ENCODE results near the gene DAGLA. TPM values are rescaled to one million over a fixed set of nuclear protein-coding genes. Genes with fewer than 3 reads are reported as not detected.

DAGLA gene
- total and polyA plus RNA-seq, 2 of the 13 experiments (the other 11 are each of a cell fraction or from before 2014, with no cell fraction given) = 2.6 to 3.9 TPM

- ChIA-PET POLR2A (no interaction called here), CTCF (ENCODE audit: low intra/inter-chr PET ratio, low total read pairs) (no interaction called here)
- no peak for TF ChIP-seq TRAFD1 (CRISPR knock-in tag; IDR thresholded peaks at IDR 0.05; ENCODE audit: borderline replicate concordance)
- no peak for TF ChIP-seq ISL2 (CRISPR knock-in tag; IDR thresholded peaks at IDR 0.05)
- no peak for TF ChIP-seq KDM2A (CRISPR knock-in tag; IDR thresholded peaks at IDR 0.05; ENCODE audit: borderline replicate concordance, low read depth)
- no peak for TF ChIP-seq SNAI1 (CRISPR knock-in tag; IDR thresholded peaks at IDR 0.05; ENCODE audit: borderline replicate concordance)
- TF ChIP-seq ZNF576 (CRISPR knock-in tag; IDR thresholded peaks at IDR 0.05) = no peak
- TF ChIP-seq GLMP (CRISPR knock-in tag; IDR thresholded peaks at IDR 0.05; ENCODE audit: borderline replicate concordance) = no peak
- no peak for TF ChIP-seq ZSCAN22 (CRISPR knock-in tag; IDR thresholded peaks at IDR 0.05)
- TF ChIP-seq ZBTB38 (CRISPR knock-in tag; IDR thresholded peaks at IDR 0.05) = no peak
- TF ChIP-seq HHEX (CRISPR knock-in tag; IDR thresholded peaks at IDR 0.05) = no peak
- no peak for TF ChIP-seq AGO2 (optimal IDR thresholded peaks at IDR 0.05; ENCODE audit: low read depth, low read length)
- TF ChIP-seq REL (CRISPR knock-in tag; conservative IDR thresholded peaks at IDR 0.05) = no peak
- TF ChIP-seq ZNF326 (CRISPR knock-in tag; IDR thresholded peaks at IDR 0.05; ENCODE audit: borderline replicate concordance) = no peak
- no peak for TF ChIP-seq ZNF792 (CRISPR knock-in tag; IDR thresholded peaks at IDR 0.05)
- in situ Hi-C loops (cut with HindIII; ENCODE audit: extremely low pct_ligation_motif_present, low pct_unique_long_range_greater_than_20kb) (no loop called here), intact Hi-C loops (cut with micrococcal nuclease; ENCODE audit: unreplicated experiment) (no loop called here)
- Histone ChIP-seq H3K27ac (ENCODE audit: extremely low read length, insufficient read depth, low read length) (no peak overlapping the region), H3K27me3 (ENCODE audit: control insufficient read depth in 1 of 2, insufficient read depth in 2 of 2, low read length in 2 of 2) (no peaks in the 10 kb centered on the region), H3K4me3 (replicated peaks in 1 of 3; ENCODE audit: insufficient read depth in 1 of 3, low read depth in 2 of 3, low read length in 3 of 3) (no peak overlapping the region), H4K20me1 (ENCODE audit: insufficient read depth, low read length) (0 out of 2 replicates have a peak, but pooled peaks cover 2% of the 10 kb centered on the region), H3K9me3 (ENCODE audit: low read length) (no peaks in the 10 kb centered on the region), H2AFZ (ENCODE audit: low read length) (no peak overlapping the region), H3K4me1 (ENCODE audit: insufficient read depth, low read length) (peaks cover 49% of the 10 kb centered on the region), H3K4me2 (ENCODE audit: low read depth, low read length) (no peak overlapping the region), H3K9ac (ENCODE audit: insufficient read depth, low read depth, low read length) (no peak overlapping the region), H3K79me2 (ENCODE audit: insufficient read depth, low read length) (peaks cover 31% of the 10 kb centered on the region), H3K36me3 (replicated peaks in 1 of 2; ENCODE audit: control insufficient read depth in 1 of 2, insufficient read depth in 2 of 2, low read length in 2 of 2) (no peaks in the 10 kb centered on the region; a peak in 1 of 5 replicates)
- DNase-seq (ENCODE audit: low spot score) = no peak
- WGBS (ENCODE audit: low lambda C conversion rate) = 92% methylated on average over 10 of the region's 11 CpGs
- FAIRE-seq = no peak
- ATAC-seq = no peak
- no TSS peak for BruUV-seq (replicated peaks)
Observed at GRCh38 chr11:61761440-61762222, 81.4 kb downstream of the DAGLA start.
